H1 (cell line): ENCODE measurements around the gene CDC42SE2. TPM values are rescaled to one million over a fixed set of nuclear protein-coding genes. Genes with fewer than 3 reads are reported as not detected.

Source experiments
- ATF3 ChIP-seq: IDR thresholded peaks from 2 replicates; pipeline ENCODE4 v1.6.1; 2011; ENCODE audit warnings: low read depth, mild to moderate bottlenecking, low read length; ENCODE audit not compliant: insufficient read depth
- FOSL1 ChIP-seq: IDR thresholded peaks from 2 replicates; pipeline ENCODE4 v1.6.1; 2011; ENCODE audit warnings: mild to moderate bottlenecking, low read depth, low read length, moderate library complexity; ENCODE audit not compliant: insufficient read depth
- RAD21 ChIP-seq, 2 experiments: IDR thresholded peaks in 1 of 2; conservative IDR thresholded peaks in 1 of 2; 2 replicates each; pipeline ENCODE4 v1.6.1; 2011; ENCODE audit warnings: low read depth in 2 of 2, low read length in 2 of 2, improper control_type of control experiment in 1 of 2, inconsistent platforms in 1 of 2, mild to moderate bottlenecking in 1 of 2, moderate library complexity in 1 of 2
- polyA plus RNA-seq, 7 experiments: library from polyadenylated mRNA; depleted of rRNA in 3 of 7; stranded (reverse) in 5 of 7; unstranded in 2 of 7; fragments of >200 nt in 5 of 7; fragments of 200-250 nt in 2 of 7; gene quantifications; 1 replicate in 5 of 7; 2 replicates in 1 of 7; 4 replicates in 1 of 7; pipeline versions ENCODE4 v1.2.1 to v1.2.3, GENCODE V29; 2011 to 2013; ENCODE audit warnings: missing spikeins in 2 of 7, mixed read lengths in 2 of 7
- total RNA-seq: library from RNA; stranded (reverse); fragmentation: NEBNext Ultra II Directional; extraction: Animal tissue kit (Norgen Biotek cat#: 25700); gene quantifications from 2 replicates; pipeline ENCODE4 v1.2.1, GENCODE V29; 2021

CDC42SE2 gene
- total and polyA plus RNA-seq, 2 of the 8 experiments (the other 6 are each of a cell fraction or from before 2014, with no cell fraction given), result 16.7 to 30.8 TPM

GRCh38 chr5:131387255-131387654 is 123.4 kb downstream of the CDC42SE2 start (continued):
- TF ChIP-seq ATF3 (no peak), FOSL1 (no peak), RAD21 (IDR thresholded peaks at IDR 0.05 in 1 of 2, conservative IDR thresholded peaks at IDR 0.05 in 1 of 2; ENCODE audit: low read depth in 2 of 2, low read length in 2 of 2) (no peak)
